GM12874 (cell line): Measurements from ENCODE around the gene RBM18.

Experiments used
- TF ChIP-seq, protein P1 (sequence below): IDR thresholded peaks from 2 replicates; pipeline ENCODE4 v1.5.1; 2011; ENCODE audit warnings: low read depth, mild to moderate bottlenecking, control low read depth, low read length, moderate library complexity; ENCODE audit not compliant: insufficient read depth

Gene RBM18

DNA sequence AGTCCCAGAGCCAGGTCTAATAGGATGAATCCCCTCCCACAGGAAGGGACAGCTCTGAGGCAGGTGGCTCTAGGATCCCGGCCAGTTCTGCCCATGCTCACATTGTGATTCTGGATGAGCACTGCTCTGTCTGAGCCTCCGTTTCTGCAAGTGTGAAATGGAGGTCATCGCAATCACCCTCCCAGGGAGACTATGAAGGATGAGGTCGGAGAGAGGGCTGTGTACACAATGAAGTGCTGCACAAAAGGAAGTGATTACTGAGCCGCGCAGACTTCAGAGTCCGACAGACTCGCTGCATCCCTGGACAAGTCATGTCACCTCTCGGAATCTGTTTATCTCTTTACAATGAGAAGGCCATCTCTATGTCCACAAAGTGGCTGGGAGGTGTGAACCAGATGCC lies 57.5 kb downstream of the RBM18 start:
- TF ChIP-seq, protein P1, sequence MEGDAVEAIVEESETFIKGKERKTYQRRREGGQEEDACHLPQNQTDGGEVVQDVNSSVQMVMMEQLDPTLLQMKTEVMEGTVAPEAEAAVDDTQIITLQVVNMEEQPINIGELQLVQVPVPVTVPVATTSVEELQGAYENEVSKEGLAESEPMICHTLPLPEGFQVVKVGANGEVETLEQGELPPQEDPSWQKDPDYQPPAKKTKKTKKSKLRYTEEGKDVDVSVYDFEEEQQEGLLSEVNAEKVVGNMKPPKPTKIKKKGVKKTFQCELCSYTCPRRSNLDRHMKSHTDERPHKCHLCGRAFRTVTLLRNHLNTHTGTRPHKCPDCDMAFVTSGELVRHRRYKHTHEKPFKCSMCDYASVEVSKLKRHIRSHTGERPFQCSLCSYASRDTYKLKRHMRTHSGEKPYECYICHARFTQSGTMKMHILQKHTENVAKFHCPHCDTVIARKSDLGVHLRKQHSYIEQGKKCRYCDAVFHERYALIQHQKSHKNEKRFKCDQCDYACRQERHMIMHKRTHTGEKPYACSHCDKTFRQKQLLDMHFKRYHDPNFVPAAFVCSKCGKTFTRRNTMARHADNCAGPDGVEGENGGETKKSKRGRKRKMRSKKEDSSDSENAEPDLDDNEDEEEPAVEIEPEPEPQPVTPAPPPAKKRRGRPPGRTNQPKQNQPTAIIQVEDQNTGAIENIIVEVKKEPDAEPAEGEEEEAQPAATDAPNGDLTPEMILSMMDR = no peak

- TF ChIP-seq, protein P1 = no peak
These were observed 58.3 kb downstream of the RBM18 start for GRCh38 chr9:122206118-122207046.

- TF ChIP-seq, protein P1 = no peak
These were observed 59.5 kb downstream of the RBM18 start for GRCh38 chr9:122205176-122205575.

GRCh38 chr9:122204491-122204890 lies 60.1 kb downstream of the RBM18 start:
- TF ChIP-seq, protein P1 = no peak

DNA sequence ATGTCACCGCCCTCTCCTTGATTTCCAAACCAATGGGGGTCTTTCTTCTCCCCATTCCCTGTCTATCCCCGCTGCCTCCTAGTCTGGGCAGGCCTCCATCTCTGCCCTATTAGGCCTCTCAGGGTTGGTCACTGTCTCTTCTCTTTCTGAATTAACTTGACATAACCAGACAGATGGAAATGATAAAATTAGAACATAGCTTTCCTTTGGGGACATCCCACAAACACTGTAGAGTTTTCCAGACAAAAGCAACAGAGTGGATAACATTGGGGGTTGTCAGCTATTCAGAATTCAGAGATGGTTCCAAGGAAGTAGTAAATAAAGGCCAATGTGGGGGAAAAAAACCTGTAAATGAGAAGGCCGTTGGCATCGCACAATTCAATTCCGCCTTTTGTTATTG lies 60.6 kb downstream of the RBM18 start:
- TF ChIP-seq, protein P1 = no peak

DNA sequence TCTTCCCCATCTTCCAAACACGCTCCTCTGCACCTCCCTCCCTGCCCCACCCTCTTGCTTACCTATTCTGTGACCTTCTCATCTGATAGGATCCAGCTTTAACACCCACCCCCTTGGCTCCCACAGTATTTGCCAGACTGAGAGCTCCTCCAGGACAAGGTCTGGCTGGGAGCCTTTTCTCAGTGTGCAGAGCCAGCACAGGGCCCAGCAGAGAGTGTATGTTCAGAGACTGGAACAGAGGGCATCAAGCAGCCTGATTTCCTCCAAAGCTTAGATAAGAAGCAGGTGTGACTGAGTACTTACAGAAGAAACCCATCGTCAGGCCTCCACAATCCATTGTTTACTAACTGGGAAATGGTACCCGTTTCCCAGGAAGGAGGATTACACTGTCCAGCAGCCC lies 62.5 kb downstream of the RBM18 start:
- TF ChIP-seq, protein P1 = no peak

DNA sequence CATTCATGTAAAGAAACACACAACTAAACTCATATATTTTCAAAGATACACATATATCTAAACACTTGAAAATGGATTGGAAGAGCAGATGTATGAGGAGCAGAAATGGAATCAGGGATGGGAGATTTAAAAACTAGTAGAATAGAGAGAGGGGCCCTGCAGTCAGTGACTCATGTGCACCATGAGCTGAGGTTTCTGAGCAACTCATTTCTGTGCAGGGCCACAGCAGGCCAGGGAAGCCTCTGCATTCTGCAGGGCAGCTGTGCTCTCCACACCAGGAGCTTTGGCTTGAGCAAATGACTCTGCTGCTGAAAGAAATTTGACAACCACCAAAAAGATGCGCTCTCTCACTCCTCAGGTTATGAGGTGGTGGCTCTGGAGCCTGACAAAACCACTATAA lies 63.0 kb downstream of the RBM18 start:
- TF ChIP-seq, protein P1 = no peak
